Transverse colon (tissue), 4 donors: ENCODE results near the gene TBX10. TPM values are rescaled to one million over a fixed set of nuclear protein-coding genes. Genes with fewer than 3 reads are reported as not detected.

ENCODE experiments used
- DNase-seq: peaks from one replicate; pipeline ENCODE4 v3.0.0-alpha.2; 2019
- H3K27ac ChIP-seq, 4 donors: fragments of 200-600 bp; sonication (generic); 2 replicates each; pipeline ENCODE4 v1.5.1; 2016 to 2018; ENCODE audit warnings: inconsistent platforms in 4 of 4
- H3K27me3 ChIP-seq: fragments of 200-600 bp; sonication (generic); 2 replicates; pipeline ENCODE4 v1.5.1; 2017; ENCODE audit warnings: inconsistent platforms
- H3K36me3 ChIP-seq, 4 donors: fragments of 200-600 bp; sonication (generic); 2 replicates each; pipeline ENCODE4 v1.5.1; 2017 to 2019; ENCODE audit warnings: inconsistent platforms in 4 of 4
- H3K4me1 ChIP-seq, 4 donors: fragments of 200-600 bp; sonication (generic); 2 replicates each; pipeline ENCODE4 v1.5.1; 2017 to 2020; ENCODE audit warnings: inconsistent platforms in 4 of 4
- H3K4me3 ChIP-seq, 4 donors: fragments of 200-600 bp; sonication (generic); 1 replicate in 1 of 4; 2 replicates in 3 of 4; pipeline versions ENCODE4 v1.5.1 to v1.6.1; 2017 to 2019; ENCODE audit warnings: inconsistent platforms in 4 of 4
- H3K9me3 ChIP-seq, 2 donors: fragments of 200-600 bp; sonication (generic); 2 replicates each; pipeline ENCODE4 v1.5.1; 2017 to 2019; ENCODE audit warnings: inconsistent platforms in 2 of 2
- EP300 ChIP-seq: sonication (generic); formaldehyde crosslinking; IDR thresholded peaks from one replicate; pipeline ENCODE4 v1.6.1; 2017; ENCODE audit warnings: antibody characterized with exemption, low read depth
- POLR2A ChIP-seq: fragments of 450-650 bp; IDR thresholded peaks from one replicate; pipeline ENCODE4 v1.6.1; 2016; ENCODE audit warnings: antibody characterized with exemption, mild to moderate bottlenecking, moderate library complexity
- POLR2AphosphoS5 ChIP-seq, 3 donors: sonication (generic); formaldehyde crosslinking; IDR thresholded peaks; one replicate each; pipeline ENCODE4 v1.6.1; 2016; ENCODE audit warnings: antibody characterized with exemption in 3 of 3
- WGBS, 2 donors: methylation state at CpG; one replicate each; pipeline ENCODE4 v1.1.5; 2018; ENCODE audit warnings: low coverage in 1 of 2; 5-methylcytosine and 5-hydroxymethylcytosine counted together
- in situ Hi-C, 4 donors: fragments of 200-750 bp; cut with MboI; loops; one replicate each; pipeline versions ENCODE4 v1.15.0 to v1.15.1; 2017; ENCODE audit warnings: low sequenced_read_pairs in 3 of 4, low pct_ligation_motif_present in 1 of 4, low pct_unique_long_range_greater_than_20kb in 1 of 4
- intact Hi-C: fragments of 100-400 bp; cut with DNase I; formaldehyde crosslinking; loops from one replicate; pipeline ENCODE4 v1.15.1; 2023; ENCODE audit warnings: low total_unique reads
- total RNA-seq, 4 donors: library from RNA; depleted of rRNA; stranded (reverse); fragments of >200 nt; gene quantifications; one replicate each; pipeline ENCODE4 v1.1.0, GENCODE V29; 2016
- TF ChIP-seq, protein P1 (sequence below), 5 experiments: fragments of 200-600 bp in 3 of 5; fragments of 450-650 bp in 2 of 5; sonication (generic) in 3 of 5; IDR thresholded peaks; 1 replicate in 2 of 5; 2 replicates in 3 of 5; pipeline ENCODE4 v1.5.1; 2016 to 2017; ENCODE audit warnings: antibody characterized with exemption in 5 of 5, inconsistent platforms in 3 of 5, mild to moderate bottlenecking in 2 of 5, moderate library complexity in 1 of 5

Gene TBX10
- total RNA-seq, 4 donors from 2014 or later: 1.3 to 16.5 (median 15.0) TPM; not detected in 1

DNA sequence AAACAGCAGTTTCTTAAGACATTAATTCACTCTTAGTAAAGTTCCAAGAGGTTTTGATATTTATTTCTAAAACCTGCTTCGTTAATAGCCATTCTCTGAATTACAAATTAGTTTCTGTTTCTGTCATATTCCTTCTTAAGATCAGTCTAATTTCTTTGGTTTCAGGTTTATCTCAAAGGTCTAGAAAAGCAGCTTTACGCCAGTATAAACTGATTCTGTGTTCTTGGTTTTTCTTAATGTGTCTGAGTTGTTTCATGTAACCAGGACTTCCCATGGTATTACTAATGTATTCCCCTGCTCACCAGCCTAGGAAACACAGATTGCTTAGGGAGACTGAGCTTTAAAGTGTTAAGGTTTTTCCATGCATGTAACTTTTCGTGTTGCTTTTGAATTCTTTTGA, 17.7 kb upstream of the TBX10 start:
- Histone ChIP-seq H3K36me3 (no peaks in the 10 kb centered on the region), H3K9me3 (no peaks in the 10 kb centered on the region), H3K4me1 (no peaks in the 10 kb centered on the region), H3K27ac (no peak overlapping the region), H3K27me3 (no peaks in the 10 kb centered on the region), H3K4me3 (no peak overlapping the region)
- no peak for DNase-seq
- WGBS, 2 donors: 38 to 43% methylated on average over 3 of the region's 3 CpGs
- no peak for TF ChIP-seq EP300
- TF ChIP-seq POLR2A: no peak
- intact Hi-C loops: no loop called here
- in situ Hi-C loops: no loop called here

DNA sequence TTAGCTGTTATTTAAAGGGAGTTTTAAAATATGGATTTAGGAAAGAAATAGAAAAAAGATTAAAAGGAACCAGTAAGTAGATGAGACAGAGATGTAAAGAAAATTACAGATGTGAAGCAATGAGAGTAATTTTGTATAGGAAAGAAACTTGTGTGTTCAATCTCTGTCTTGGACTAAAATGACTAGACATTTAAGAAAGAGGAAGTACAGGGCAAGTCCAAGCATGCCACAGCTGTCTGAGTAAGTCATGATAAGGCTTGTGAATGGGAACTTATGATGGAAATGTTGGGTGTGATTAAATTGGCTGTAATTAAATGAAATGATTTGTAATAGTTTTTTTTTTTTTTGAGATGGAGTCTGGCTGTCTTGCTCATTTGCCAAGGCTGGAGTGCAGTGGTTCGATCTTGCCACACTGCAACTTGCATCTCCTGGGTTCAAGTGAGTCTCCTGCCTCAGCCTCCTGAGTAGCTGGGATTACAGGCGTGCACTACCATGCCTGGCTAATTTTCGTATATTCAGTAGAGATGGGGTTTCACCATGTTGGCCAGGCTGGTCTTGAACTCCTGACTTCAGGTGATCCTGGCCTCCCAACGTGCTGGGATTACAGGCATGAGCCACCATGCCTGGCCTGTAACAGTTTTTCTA, 16.8 kb upstream of the TBX10 start:
- intact Hi-C loops (no loop called here), in situ Hi-C loops (no loop called here)
- Histone ChIP-seq H3K27ac (no peak overlapping the region), H3K36me3 (no peaks in the 10 kb centered on the region), H3K9me3 (no peaks in the 10 kb centered on the region), H3K4me3 (no peak overlapping the region), H3K4me1 (no peaks in the 10 kb centered on the region), H3K27me3 (no peaks in the 10 kb centered on the region)
- no peak for DNase-seq
- WGBS, 2 donors: 84 to 93% methylated on average over 3 to 4 of the region's 4 CpGs
- no peak for TF ChIP-seq POLR2A

DNA sequence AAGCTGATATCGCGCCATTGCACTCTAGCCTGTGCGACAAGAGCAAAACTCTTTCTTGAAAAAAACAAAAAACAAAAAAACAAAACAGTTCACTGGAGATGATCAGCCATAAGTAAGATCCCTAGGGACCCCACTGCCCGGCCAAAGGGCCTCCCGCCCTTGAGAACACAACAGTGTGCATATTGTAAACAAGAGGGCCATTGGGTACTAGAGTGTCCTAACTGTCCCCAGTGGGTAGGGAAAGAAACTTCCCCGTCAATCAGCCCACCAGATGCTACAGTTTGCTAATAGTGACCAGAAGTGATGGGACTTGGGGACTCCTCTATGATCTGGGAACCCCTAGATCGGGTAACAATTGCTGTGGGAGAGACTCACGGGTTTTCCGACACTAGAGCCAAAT, 14.7 kb upstream of the TBX10 start:
- Histone ChIP-seq H3K4me3 (no peak overlapping the region), H3K27ac (no peak overlapping the region), H3K4me1 (peaks cover 0 to 8% (median 4%) of the 10 kb centered on the region in 4 donors), H3K27me3 (no peaks in the 10 kb centered on the region), H3K36me3 (no peaks in the 10 kb centered on the region), H3K9me3 (no peaks in the 10 kb centered on the region)
- DNase-seq: peak; percentile 2
- in situ Hi-C loops (no loop called here), intact Hi-C loops (no loop called here)
- WGBS, 2 donors: 60 to 69% methylated on average over 6 to 9 of the region's 9 CpGs
- no peak for TF ChIP-seq POLR2A

DNA sequence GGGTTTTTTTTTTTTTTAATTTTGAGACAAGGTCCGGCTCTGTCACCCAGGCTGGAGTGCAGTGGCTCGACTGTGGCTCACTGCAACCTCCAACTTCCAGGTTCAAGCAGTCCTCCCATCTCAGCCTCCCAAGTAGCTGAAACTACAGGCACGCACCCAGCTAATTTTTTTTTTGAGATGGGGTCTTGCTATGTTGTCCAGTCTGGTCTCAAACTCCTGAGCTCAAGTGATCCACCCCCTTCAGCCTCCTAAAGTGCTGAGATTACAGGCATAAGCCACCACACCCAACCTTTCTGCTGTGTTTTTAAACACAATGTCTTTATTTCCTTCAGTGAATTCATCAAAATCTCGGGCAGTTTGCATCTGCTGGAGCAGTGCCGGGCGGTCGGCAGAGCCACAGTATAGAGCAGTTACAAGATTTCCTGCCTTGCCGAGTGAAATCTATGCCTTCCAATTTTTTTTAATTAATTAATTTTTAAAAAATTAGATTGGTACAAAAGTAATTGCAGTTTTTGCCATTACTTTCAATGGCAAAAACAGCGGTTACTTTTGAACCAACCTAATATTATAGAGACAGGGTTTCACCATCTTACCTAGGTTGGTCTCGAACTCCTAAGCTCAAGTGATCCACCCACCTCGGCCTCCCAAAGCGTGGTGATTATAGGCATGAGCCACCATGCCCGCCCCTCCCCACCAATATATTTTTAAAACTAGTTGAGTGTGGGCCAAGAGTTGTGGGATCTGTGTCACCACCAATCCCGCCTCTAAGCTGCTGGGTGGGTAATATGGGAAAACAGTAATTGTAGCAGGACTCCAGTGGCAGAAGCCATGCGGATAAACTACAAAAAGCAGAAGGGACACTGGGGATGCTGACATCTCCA, 13.6 kb upstream of the TBX10 start:
- in situ Hi-C loops: no loop called here
- WGBS, 2 donors: 82 to 83% methylated on average over 8 to 15 of the region's 15 CpGs
- peaks cover 0 to 8% (median 4%) of the 10 kb centered on the region in 4 donors for H3K4me1 ChIP-seq
- peak; percentile 3 for DNase-seq
- TF ChIP-seq EP300 (no peak), POLR2A (no peak), POLR2AphosphoS5 (IDR thresholded peaks at IDR 0.05) (no peak)
- TF ChIP-seq, protein P1, sequence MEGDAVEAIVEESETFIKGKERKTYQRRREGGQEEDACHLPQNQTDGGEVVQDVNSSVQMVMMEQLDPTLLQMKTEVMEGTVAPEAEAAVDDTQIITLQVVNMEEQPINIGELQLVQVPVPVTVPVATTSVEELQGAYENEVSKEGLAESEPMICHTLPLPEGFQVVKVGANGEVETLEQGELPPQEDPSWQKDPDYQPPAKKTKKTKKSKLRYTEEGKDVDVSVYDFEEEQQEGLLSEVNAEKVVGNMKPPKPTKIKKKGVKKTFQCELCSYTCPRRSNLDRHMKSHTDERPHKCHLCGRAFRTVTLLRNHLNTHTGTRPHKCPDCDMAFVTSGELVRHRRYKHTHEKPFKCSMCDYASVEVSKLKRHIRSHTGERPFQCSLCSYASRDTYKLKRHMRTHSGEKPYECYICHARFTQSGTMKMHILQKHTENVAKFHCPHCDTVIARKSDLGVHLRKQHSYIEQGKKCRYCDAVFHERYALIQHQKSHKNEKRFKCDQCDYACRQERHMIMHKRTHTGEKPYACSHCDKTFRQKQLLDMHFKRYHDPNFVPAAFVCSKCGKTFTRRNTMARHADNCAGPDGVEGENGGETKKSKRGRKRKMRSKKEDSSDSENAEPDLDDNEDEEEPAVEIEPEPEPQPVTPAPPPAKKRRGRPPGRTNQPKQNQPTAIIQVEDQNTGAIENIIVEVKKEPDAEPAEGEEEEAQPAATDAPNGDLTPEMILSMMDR (IDR thresholded peaks at IDR 0.05): no peak
- H3K4me3 ChIP-seq: no peak overlapping the region
- no peaks in the 10 kb centered on the region for H3K9me3 ChIP-seq
- H3K27me3 ChIP-seq: no peaks in the 10 kb centered on the region
- intact Hi-C loops: no loop called here
- H3K27ac ChIP-seq: peak overlapping the region in 2 of 4 donors; percentile 18 to 41
- no peaks in the 10 kb centered on the region for H3K36me3 ChIP-seq

DNA sequence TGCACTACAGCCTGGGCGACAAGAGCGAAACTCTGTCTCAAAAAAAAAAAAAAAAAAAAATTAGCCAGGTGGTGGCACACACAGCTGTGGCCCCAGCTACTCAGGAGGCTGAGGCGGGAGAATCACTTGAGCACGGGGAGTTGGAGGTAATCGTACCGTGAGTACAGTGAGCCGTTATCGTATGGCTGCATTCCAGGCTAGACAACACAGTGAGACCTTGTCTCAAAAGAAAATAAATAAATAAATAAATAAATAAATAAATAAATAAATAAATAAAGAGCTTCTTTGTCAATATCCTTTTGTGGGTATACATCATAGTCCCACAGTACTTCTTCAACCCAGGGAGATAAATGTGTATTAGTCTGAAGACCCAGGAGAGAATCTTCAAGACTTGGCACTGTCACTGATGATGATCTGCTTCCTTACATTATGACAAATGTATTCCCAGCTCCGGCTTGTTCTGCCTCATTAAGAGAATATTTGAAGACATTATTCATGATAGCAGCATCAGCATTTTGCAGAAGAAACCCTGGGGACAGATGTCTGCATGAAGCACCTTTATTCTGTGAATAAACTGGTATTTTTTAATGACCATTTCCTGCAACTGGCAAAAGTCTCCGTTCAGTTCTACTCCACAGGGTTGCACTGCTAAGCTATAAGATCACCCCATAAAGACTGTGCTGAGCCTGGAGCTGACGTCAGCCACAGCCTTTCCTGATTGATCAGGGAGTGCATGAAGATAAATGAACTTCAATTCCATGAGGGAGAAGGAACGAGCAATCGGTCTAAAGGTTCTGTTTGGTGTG, 12.6 kb upstream of the TBX10 start:
- no peaks in the 10 kb centered on the region for H3K36me3 ChIP-seq
- in situ Hi-C loops: no loop called here
- H3K27ac ChIP-seq: peak overlapping the region in 2 of 4 donors; percentile 18 to 41
- no peak for TF ChIP-seq POLR2A
- TF ChIP-seq EP300: no peak
- TF ChIP-seq, protein P1 (IDR thresholded peaks at IDR 0.05): no peak
- TF ChIP-seq POLR2AphosphoS5 (IDR thresholded peaks at IDR 0.05): no peak
- peaks cover 0 to 8% (median 6%) of the 10 kb centered on the region in 4 donors for H3K4me1 ChIP-seq
- intact Hi-C loops: no loop called here
- H3K9me3 ChIP-seq: no peaks in the 10 kb centered on the region
- DNase-seq: peak; percentile 32
- no peaks in the 10 kb centered on the region for H3K27me3 ChIP-seq
- WGBS, 2 donors: 42 to 51% methylated on average over 11 to 13 of the region's 13 CpGs
- no peak overlapping the region for H3K4me3 ChIP-seq
